HEK293 (cell line): ENCODE data around the gene SLC2A4.

Source experiments
- CTCF ChIA-PET: fragments of 350-600 bp; formaldehyde crosslinking; extraction: SDS; loops from one replicate; lab custom pipeline; 2021; ENCODE audit warnings: antibody characterized with exemption; lab: Yijun Ruan, JAX
- POLR2A ChIA-PET: fragments of 300-600 bp; formaldehyde crosslinking; extraction: SDS; loops from one replicate; lab custom pipeline; 2020; ENCODE audit warnings: antibody characterized with exemption, inconsistent platforms; lab: Yijun Ruan, JAX
- H3K27ac ChIP-seq: fragments of 200-500 bp; sonication (Bioruptor generic); 2 replicates; pipeline ENCODE4 v1.5.1; 2014; ENCODE audit warnings: low read depth, low read length, control low read depth, inconsistent platforms; ENCODE audit errors: extremely low read depth
- H3K36me3 ChIP-seq, 2 experiments: fragments of 200-500 bp in 1 of 2; sonication (Bioruptor generic) in 1 of 2; 1 replicate in 1 of 2; 2 replicates in 1 of 2; pipeline ENCODE4 v1.5.1; 2014 to 2017; ENCODE audit warnings: inconsistent platforms in 2 of 2, low read length in 2 of 2; ENCODE audit not compliant: control insufficient read depth in 2 of 2, insufficient read depth in 1 of 2
- H3K4me1 ChIP-seq: fragments of 200-500 bp; sonication (Bioruptor generic); 2 replicates; pipeline ENCODE4 v1.5.1; 2014; ENCODE audit warnings: mild to moderate bottlenecking, low read length, inconsistent platforms; ENCODE audit not compliant: control insufficient read depth, insufficient read depth
- H3K4me3 ChIP-seq: 2 replicates; pipeline ENCODE4 v1.5.1; 2011; ENCODE audit warnings: low read depth, mild to moderate bottlenecking, control low read depth, low read length, moderate library complexity
- H3K9me3 ChIP-seq: fragments of 200-500 bp; sonication (Bioruptor generic); 2 replicates; pipeline ENCODE4 v1.5.1; 2014; ENCODE audit warnings: low read depth, low read length, inconsistent platforms; ENCODE audit not compliant: control insufficient read depth, insufficient read depth
- EGR2 ChIP-seq: fragments of 450-650 bp; formaldehyde crosslinking; IDR thresholded peaks from 2 replicates; pipeline ENCODE4 v1.5.1; 2016; ENCODE audit warnings: low read depth, missing biosample characterization, missing genetic modification characterization
- KLF17 ChIP-seq: fragments of 450-650 bp; formaldehyde crosslinking; IDR thresholded peaks from 2 replicates; pipeline ENCODE4 v1.5.1; 2016; ENCODE audit warnings: missing biosample characterization, missing genetic modification characterization
- KLF7 ChIP-seq: fragments of 450-650 bp; formaldehyde crosslinking; IDR thresholded peaks from 2 replicates; pipeline ENCODE4 v1.5.1; 2016; ENCODE audit warnings: missing biosample characterization, missing genetic modification characterization, borderline replicate concordance
- KLF8 ChIP-seq: fragments of 450-650 bp; formaldehyde crosslinking; IDR thresholded peaks from 2 replicates; pipeline ENCODE4 v1.5.1; 2016; ENCODE audit warnings: missing biosample characterization, missing genetic modification characterization
- RBAK ChIP-seq: fragments of 450-650 bp; formaldehyde crosslinking; IDR thresholded peaks from 2 replicates; pipeline ENCODE4 v1.5.1; 2016; ENCODE audit warnings: missing biosample characterization, missing genetic modification characterization
- REPIN1 ChIP-seq: fragments of 450-650 bp; formaldehyde crosslinking; IDR thresholded peaks from 2 replicates; pipeline ENCODE4 v1.5.1; 2017; ENCODE audit warnings: missing biosample characterization, missing genetic modification characterization, low read depth
- ZBTB11 ChIP-seq: fragments of 450-650 bp; formaldehyde crosslinking; conservative IDR thresholded peaks from 2 replicates; pipeline ENCODE4 v1.5.1; 2016; ENCODE audit warnings: low read depth, missing biosample characterization, missing genetic modification characterization
- ZBTB7A ChIP-seq: fragments of 450-650 bp; formaldehyde crosslinking; IDR thresholded peaks from 2 replicates; pipeline ENCODE4 v1.5.1; 2016; ENCODE audit warnings: low read depth, missing biosample characterization, missing genetic modification characterization
- ZFHX2 ChIP-seq: fragments of 450-650 bp; formaldehyde crosslinking; conservative IDR thresholded peaks from 2 replicates; pipeline ENCODE4 v1.5.1; 2016; ENCODE audit warnings: missing biosample characterization, missing genetic modification characterization
- ZNF16 ChIP-seq: fragments of 450-650 bp; formaldehyde crosslinking; IDR thresholded peaks from 2 replicates; pipeline ENCODE4 v1.5.1; 2016; ENCODE audit warnings: low read depth, missing biosample characterization, missing genetic modification characterization
- ZNF169 ChIP-seq: fragments of 450-650 bp; formaldehyde crosslinking; IDR thresholded peaks from 2 replicates; pipeline ENCODE4 v1.5.1; 2016; ENCODE audit warnings: missing biosample characterization, missing genetic modification characterization
- ZNF184 ChIP-seq: fragments of 450-650 bp; IDR thresholded peaks from 2 replicates; pipeline ENCODE4 v1.5.1; 2018; ENCODE audit warnings: missing biosample characterization, mild to moderate bottlenecking, missing genetic modification characterization
- ZNF19 ChIP-seq: fragments of 450-650 bp; formaldehyde crosslinking; IDR thresholded peaks from 2 replicates; pipeline ENCODE4; 2016; ENCODE audit warnings: missing biosample characterization, missing genetic modification characterization, low read depth
- ZNF248 ChIP-seq: fragments of 450-650 bp; formaldehyde crosslinking; IDR thresholded peaks from 2 replicates; pipeline ENCODE4 v1.5.1; 2017; ENCODE audit warnings: missing biosample characterization, missing genetic modification characterization
- ZNF280C ChIP-seq: fragments of 450-650 bp; formaldehyde crosslinking; IDR thresholded peaks from 2 replicates; pipeline ENCODE4 v1.5.1; 2016; ENCODE audit warnings: missing biosample characterization, missing genetic modification characterization
- ZNF350 ChIP-seq: fragments of 450-650 bp; formaldehyde crosslinking; IDR thresholded peaks from 2 replicates; pipeline ENCODE4 v1.5.0; 2017; ENCODE audit warnings: missing biosample characterization, mild to moderate bottlenecking, missing genetic modification characterization
- ZNF394 ChIP-seq: fragments of 450-650 bp; formaldehyde crosslinking; IDR thresholded peaks from 2 replicates; pipeline ENCODE4 v1.5.1; 2016; ENCODE audit warnings: missing biosample characterization, missing genetic modification characterization, mild to moderate bottlenecking, moderate library complexity, borderline replicate concordance
- ZNF473 ChIP-seq: fragments of 450-650 bp; formaldehyde crosslinking; IDR thresholded peaks from 2 replicates; pipeline ENCODE4 v1.5.1; 2017; ENCODE audit warnings: missing biosample characterization, missing genetic modification characterization
- ZNF521 ChIP-seq: fragments of 450-650 bp; formaldehyde crosslinking; IDR thresholded peaks from 2 replicates; pipeline ENCODE4 v1.5.1; 2017; ENCODE audit warnings: missing biosample characterization, mild to moderate bottlenecking, missing genetic modification characterization
- ZNF555 ChIP-seq: fragments of 450-650 bp; formaldehyde crosslinking; conservative IDR thresholded peaks from 2 replicates; pipeline ENCODE4 v1.5.1; 2017; ENCODE audit warnings: missing biosample characterization, mild to moderate bottlenecking, missing genetic modification characterization, inconsistent platforms
- ZNF610 ChIP-seq: fragments of 450-650 bp; formaldehyde crosslinking; IDR thresholded peaks from 2 replicates; pipeline ENCODE4 v1.5.1; 2016; ENCODE audit warnings: missing biosample characterization, missing genetic modification characterization, borderline replicate concordance
- ZNF76 ChIP-seq: fragments of 450-650 bp; formaldehyde crosslinking; IDR thresholded peaks from 2 replicates; pipeline ENCODE4; 2016; ENCODE audit warnings: low read depth, missing biosample characterization, missing genetic modification characterization, borderline replicate concordance
- ZNF792 ChIP-seq: fragments of 450-650 bp; formaldehyde crosslinking; IDR thresholded peaks from 2 replicates; pipeline ENCODE4 v1.5.1; 2016; ENCODE audit warnings: missing biosample characterization, missing genetic modification characterization
- ZNF843 ChIP-seq: fragments of 450-650 bp; formaldehyde crosslinking; IDR thresholded peaks from 2 replicates; pipeline ENCODE4 v1.5.1; 2016; ENCODE audit warnings: missing biosample characterization, missing genetic modification characterization
- ZSCAN16 ChIP-seq: fragments of 450-650 bp; formaldehyde crosslinking; IDR thresholded peaks from 2 replicates; pipeline ENCODE4 v1.5.1; 2016; ENCODE audit warnings: missing biosample characterization, missing genetic modification characterization
- TF ChIP-seq, protein P1 (sequence below): fragments of 450-650 bp; formaldehyde crosslinking; IDR thresholded peaks from 2 replicates; pipeline ENCODE4 v1.5.1; 2016; ENCODE audit warnings: missing biosample characterization, missing genetic modification characterization, low read depth
- TF ChIP-seq, protein P2 (sequence below): fragments of 450-650 bp; formaldehyde crosslinking; IDR thresholded peaks from 2 replicates; pipeline ENCODE4; 2016; ENCODE audit warnings: missing biosample characterization, missing genetic modification characterization

Gene SLC2A4

DNA sequence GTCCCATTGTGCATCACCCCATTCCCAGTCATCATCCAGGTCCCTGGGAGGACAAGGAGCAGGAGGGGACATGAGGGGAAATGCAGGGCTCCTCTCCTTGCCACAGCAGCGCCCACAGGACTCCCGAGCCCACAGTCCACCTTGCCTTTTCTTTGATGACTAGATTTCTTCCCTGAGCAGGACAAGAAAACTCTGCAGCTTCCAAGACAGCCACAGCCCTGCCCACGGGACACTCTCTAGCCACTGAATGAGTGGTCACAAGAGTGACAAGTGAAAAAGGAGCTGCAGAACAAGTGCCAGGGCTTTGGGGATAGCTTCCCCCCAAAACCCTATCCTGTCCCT lies 42.9 kb downstream of the SLC2A4 start:
- Histone ChIP-seq H3K27ac (no peak overlapping the region), H3K4me3 (no peak overlapping the region)
- POLR2A ChIA-PET: interaction anchor here (0.9 to 1.1 kb wide), 2 partner anchors 20 to 159 kb away, joined by 3 read pairs; partner anchors contain the start of gene POLR2A

DNA sequence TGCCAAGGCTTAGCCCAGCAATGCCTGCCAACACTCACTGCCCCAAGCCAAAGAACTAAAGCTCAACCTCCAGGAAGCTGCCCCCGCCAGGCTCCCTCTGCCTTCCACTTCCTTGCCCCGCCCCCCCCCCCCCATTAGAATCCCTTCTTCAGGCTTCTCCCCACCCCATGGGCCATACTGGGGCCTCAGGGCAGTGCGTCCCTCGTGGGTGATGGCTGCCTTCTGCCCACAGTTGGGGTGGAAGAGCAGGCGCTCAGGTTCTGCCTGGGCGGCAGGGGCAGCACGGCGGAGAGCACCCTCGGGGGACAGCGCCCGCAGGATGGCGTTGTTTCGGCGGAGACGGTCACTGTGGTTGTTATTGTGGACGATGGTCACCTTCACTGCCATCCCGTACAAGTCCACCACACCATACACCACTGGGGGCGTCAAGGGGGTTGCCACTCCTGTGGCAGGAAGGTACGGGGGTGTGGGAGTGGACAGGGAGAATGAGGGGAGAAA lies 43.6 kb downstream of the SLC2A4 start:
- CTCF ChIA-PET: interaction anchor here (0.5 to 5.2 kb wide), 9 partner anchors 14 to 289 kb away, joined by 3 to 50 read pairs (median 4); partner anchors contain the start of gene SLC16A13
- TF ChIP-seq ZBTB7A (tag by site-specific recombination): no peak
- TF ChIP-seq EGR2 (tag by site-specific recombination): no peak
- no peak for TF ChIP-seq RBAK (tag by site-specific recombination)
- no peak for TF ChIP-seq ZNF184 (tag by site-specific recombination)
- no peak for TF ChIP-seq ZNF350 (tag by site-specific recombination)
- no peak for TF ChIP-seq ZNF473
- TF ChIP-seq ZFHX2 (tag by site-specific recombination): no peak
- no peak for TF ChIP-seq ZNF521 (tag by site-specific recombination)
- no peak for TF ChIP-seq ZNF280C
- no peak for TF ChIP-seq KLF17 (tag by site-specific recombination)
- TF ChIP-seq ZNF792: no peak
- TF ChIP-seq ZNF555 (tag by site-specific recombination): no peak
- TF ChIP-seq REPIN1 (tag by site-specific recombination): no peak
- TF ChIP-seq ZNF19: no peak

More for the DNA sequence above, 42.9 kb downstream of the SLC2A4 start:
- TF ChIP-seq ZBTB11 (tag by site-specific recombination): no peak
- TF ChIP-seq ZNF169 (tag by site-specific recombination): no peak
- TF ChIP-seq ZNF350 (tag by site-specific recombination): no peak
- TF ChIP-seq ZNF248: no peak
- no peak for TF ChIP-seq KLF8 (tag by site-specific recombination)
- TF ChIP-seq KLF7 (tag by site-specific recombination): no peak
- TF ChIP-seq ZNF16 (tag by site-specific recombination): no peak
- TF ChIP-seq ZNF843 (tag by site-specific recombination): no peak
- TF ChIP-seq ZNF610 (tag by site-specific recombination): no peak
- TF ChIP-seq ZSCAN16 (tag by site-specific recombination): no peak
- no peak for TF ChIP-seq ZNF76
- no peak for TF ChIP-seq ZNF394 (tag by site-specific recombination)
- TF ChIP-seq, protein P1, sequence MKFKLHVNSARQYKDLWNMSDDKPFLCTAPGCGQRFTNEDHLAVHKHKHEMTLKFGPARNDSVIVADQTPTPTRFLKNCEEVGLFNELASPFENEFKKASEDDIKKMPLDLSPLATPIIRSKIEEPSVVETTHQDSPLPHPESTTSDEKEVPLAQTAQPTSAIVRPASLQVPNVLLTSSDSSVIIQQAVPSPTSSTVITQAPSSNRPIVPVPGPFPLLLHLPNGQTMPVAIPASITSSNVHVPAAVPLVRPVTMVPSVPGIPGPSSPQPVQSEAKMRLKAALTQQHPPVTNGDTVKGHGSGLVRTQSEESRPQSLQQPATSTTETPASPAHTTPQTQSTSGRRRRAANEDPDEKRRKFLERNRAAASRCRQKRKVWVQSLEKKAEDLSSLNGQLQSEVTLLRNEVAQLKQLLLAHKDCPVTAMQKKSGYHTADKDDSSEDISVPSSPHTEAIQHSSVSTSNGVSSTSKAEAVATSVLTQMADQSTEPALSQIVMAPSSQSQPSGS (tag by site-specific recombination): no peak
- TF ChIP-seq, protein P2, sequence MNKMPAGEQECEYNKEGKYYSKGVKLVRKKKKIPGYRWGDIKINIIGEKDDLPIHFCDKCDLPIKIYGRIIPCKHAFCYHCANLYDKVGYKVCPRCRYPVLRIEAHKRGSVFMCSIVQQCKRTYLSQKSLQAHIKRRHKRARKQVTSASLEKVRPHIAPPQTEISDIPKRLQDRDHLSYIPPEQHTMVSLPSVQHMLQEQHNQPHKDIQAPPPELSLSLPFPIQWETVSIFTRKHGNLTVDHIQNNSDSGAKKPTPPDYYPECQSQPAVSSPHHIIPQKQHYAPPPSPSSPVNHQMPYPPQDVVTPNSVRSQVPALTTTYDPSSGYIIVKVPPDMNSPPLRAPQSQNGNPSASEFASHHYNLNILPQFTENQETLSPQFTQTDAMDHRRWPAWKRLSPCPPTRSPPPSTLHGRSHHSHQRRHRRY (tag by site-specific recombination): no peak
- CTCF ChIA-PET: interaction anchor here (0.5 to 5.2 kb wide), 9 partner anchors 14 to 236 kb away, joined by 4 to 50 read pairs (median 4); no protein-coding TSS in a partner anchor
- H3K36me3 ChIP-seq: peaks cover 31 to 74% of the 10 kb centered on the region in 2 experiments
- H3K9me3 ChIP-seq: no peaks in the 10 kb centered on the region
- peaks cover 6% of the 10 kb centered on the region for H3K4me1 ChIP-seq

More for the DNA sequence above, 43.6 kb downstream of the SLC2A4 start:
- H3K9me3 ChIP-seq: no peaks in the 10 kb centered on the region
- no peak overlapping the region for H3K27ac ChIP-seq
- POLR2A ChIA-PET: interaction anchor here (0.9 kb wide), 1 partner anchor 19 kb away, joined by 3 read pairs; no protein-coding TSS in a partner anchor
- H3K4me1 ChIP-seq: peaks cover 6% of the 10 kb centered on the region
- H3K4me3 ChIP-seq: no peak overlapping the region
- peaks cover 30 to 72% of the 10 kb centered on the region in 2 experiments for H3K36me3 ChIP-seq
